K562 (cell line): ENCODE measurements around the gene OR10G8. TPM values are rescaled to one million over a fixed set of nuclear protein-coding genes. Genes with fewer than 3 reads are reported as not detected.

Experiments
- ATAC-seq: fragments of 200-7000 bp; cut with Tn5 transposase; 3 replicates; pipeline ENCODE4 v1.9.1; 2020; ENCODE audit warnings: moderate library complexity
- BruUV-seq: library from RNA; stranded (reverse); fragments of 400-500 nt; replicated peaks from 2 replicates; lab custom pipeline; 2021; lab: Mats Ljungman, UMichigan
- CTCF ChIA-PET: fragments of 300-600 bp; formaldehyde crosslinking; extraction: SDS; loops from one replicate; lab custom pipeline; 2021; ENCODE audit warnings: low intra/inter-chr PET ratio; lab: Yijun Ruan, JAX
- POLR2A ChIA-PET: fragments of 300-600, 350-650 bp; sonication (Branson Sonifier 250); formaldehyde crosslinking; extraction: SDS; loops from one replicate; lab custom pipeline; 2021; ENCODE audit warnings: antibody characterized with exemption, inconsistent platforms; lab: Yijun Ruan, JAX
- DNase-seq, 4 experiments: peaks; one replicate each; pipeline versions ENCODE4 v3.0.0 to v3.0.0-alpha.2; 2011 to 2018; ENCODE audit warnings: low spot score in 3 of 4, mixed read lengths in 3 of 4; ENCODE audit errors: extremely low read depth in 1 of 4
- FAIRE-seq: peaks from 2 replicates; lab custom pipeline; 2011; peaks lifted over from hg19 to GRCh38; lab: Jason Lieb, UNC
- H2AFZ ChIP-seq: 2 replicates; pipeline ENCODE4 v1.6.0; 2011; ENCODE audit warnings: low read depth, low read length, control low read depth, inconsistent platforms
- H3K27ac ChIP-seq: fragments of 200-600 bp; 3 replicates; pipeline ENCODE4 v1.8.0; 2011; ENCODE audit warnings: low read depth, mild to moderate bottlenecking, control low read depth, inconsistent platforms, low read length, moderate library complexity, mixed read lengths; ENCODE audit errors: extremely low read depth
- H3K27me3 ChIP-seq, 2 experiments: fragments of 300-600 bp in 1 of 2; 2 replicates in 1 of 2; 3 replicates in 1 of 2; pipeline versions ENCODE4 v1.6.0 to v1.8.0; 2011; ENCODE audit warnings: inconsistent platforms in 2 of 2, low read length in 2 of 2, mild to moderate bottlenecking in 1 of 2, mixed read lengths in 1 of 2, moderate library complexity in 1 of 2; ENCODE audit not compliant: control insufficient read depth in 2 of 2, insufficient read depth in 2 of 2
- H3K36me3 ChIP-seq: fragments of 300-600 bp; 3 replicates; pipeline ENCODE4 v1.8.0; 2011; ENCODE audit warnings: mild to moderate bottlenecking, low read length, inconsistent platforms; ENCODE audit not compliant: control insufficient read depth, insufficient read depth
- H3K4me1 ChIP-seq, 2 experiments: fragments of 200-600 bp in 1 of 2; replicated peaks in 1 of 2; 2 replicates in 1 of 2; 3 replicates in 1 of 2; pipeline versions ENCODE4 v1.5.1 to v1.8.0; 2011; ENCODE audit warnings: inconsistent platforms in 2 of 2, low read length in 2 of 2, mild to moderate bottlenecking in 1 of 2, mixed read lengths in 1 of 2, moderate library complexity in 1 of 2; ENCODE audit not compliant: control insufficient read depth in 2 of 2, insufficient read depth in 2 of 2
- H3K4me2 ChIP-seq: 2 replicates; pipeline ENCODE4 v1.6.1; 2011; ENCODE audit warnings: low read length, control low read depth, inconsistent platforms, mixed read lengths; ENCODE audit not compliant: insufficient read depth
- H3K4me3 ChIP-seq: fragments of 200-600 bp; sonication (generic), shearing (Covaris generic); 2 replicates; pipeline ENCODE4 v1.5.1; 2016; ENCODE audit warnings: control low read depth, inconsistent platforms
- H3K79me2 ChIP-seq: fragments of 200-600 bp; 3 replicates; pipeline ENCODE4 v1.8.0; 2011; ENCODE audit warnings: low read length, inconsistent platforms; ENCODE audit not compliant: control insufficient read depth, insufficient read depth
- H3K9ac ChIP-seq, 2 experiments: 2 replicates each; pipeline versions ENCODE4 v1.6.0 to v1.6.1; 2011; ENCODE audit warnings: low read depth in 2 of 2, low read length in 2 of 2, control low read depth in 1 of 2, inconsistent platforms in 1 of 2, mild to moderate bottlenecking in 1 of 2, mixed read lengths in 1 of 2; ENCODE audit not compliant: insufficient read depth in 1 of 2
- H3K9me1 ChIP-seq: one replicate; pipeline ENCODE4 v1.6.0; 2011; ENCODE audit warnings: inconsistent platforms, mild to moderate bottlenecking, low read length, moderate library complexity; ENCODE audit not compliant: control insufficient read depth, insufficient read depth
- H3K9me3 ChIP-seq: replicated peaks from 2 replicates; pipeline ENCODE4 v1.5.1; 2011; ENCODE audit warnings: low read depth, low read length, inconsistent platforms; ENCODE audit not compliant: control insufficient read depth, insufficient read depth
- H4K20me1 ChIP-seq: replicated peaks from 2 replicates; pipeline ENCODE4 v1.6.1; 2011; ENCODE audit warnings: low read length, inconsistent platforms, mixed read lengths; ENCODE audit not compliant: control insufficient read depth, insufficient read depth
- BHLHE40 ChIP-seq: IDR thresholded peaks from 2 replicates; pipeline ENCODE4 v1.6.1; 2011; ENCODE audit warnings: low read length, improper control_type of control experiment
- CBFA2T2 ChIP-seq: fragments of 450-650 bp; conservative IDR thresholded peaks from 2 replicates; pipeline ENCODE4 v1.6.1; 2017; ENCODE audit warnings: mild to moderate bottlenecking
- CTBP1 ChIP-seq: fragments of 450-650 bp; IDR thresholded peaks from 2 replicates; pipeline ENCODE4 v1.6.1; 2016; ENCODE audit warnings: borderline replicate concordance
- GTF2E2 ChIP-seq: fragments of 200-800 bp; sonication (Bioruptor generic); IDR thresholded peaks from 2 replicates; pipeline ENCODE4 v1.6.1; 2016; ENCODE audit warnings: missing genetic modification characterization, missing compliant biosample characterization
- HLTF ChIP-seq: fragments of 450-650 bp; IDR thresholded peaks from 2 replicates; pipeline ENCODE4 v1.6.1; 2016
- IFI16 ChIP-seq: fragments of 250-450 bp; sonication (Bioruptor Pico); IDR thresholded peaks from 2 replicates; pipeline ENCODE4 v2.1.2; 2022; ENCODE audit warnings: mild to moderate bottlenecking, inconsistent platforms
- KHSRP ChIP-seq: fragments of 450-650 bp; IDR thresholded peaks from 2 replicates; pipeline ENCODE4 v1.6.1; 2017
- KLF16 ChIP-seq: IDR thresholded peaks from 2 replicates; pipeline ENCODE4 v1.6.1; 2016; ENCODE audit warnings: antibody characterized with exemption
- MXI1 ChIP-seq: IDR thresholded peaks from 2 replicates; pipeline ENCODE4 v1.6.1; 2011; ENCODE audit warnings: low read depth, mild to moderate bottlenecking, improper control_type of control experiment, low read length
- NCOA2 ChIP-seq, 2 experiments: fragments of 450-650 bp; IDR thresholded peaks; 2 replicates each; pipeline ENCODE4 v1.6.1; 2018; ENCODE audit warnings: mild to moderate bottlenecking in 2 of 2, moderate library complexity in 1 of 2; ENCODE audit not compliant: partially characterized antibody in 2 of 2
- NONO ChIP-seq, 2 experiments: fragments of 200-400 bp in 1 of 2; fragments of 450-650 bp in 1 of 2; formaldehyde crosslinking in 1 of 2; IDR thresholded peaks; 2 replicates each; pipeline ENCODE4 v1.6.1; 2017; ENCODE audit warnings: low read depth in 2 of 2, mild to moderate bottlenecking in 2 of 2, moderate library complexity in 2 of 2, low read length in 1 of 2
- PATZ1 ChIP-seq: fragments of 250-450 bp; sonication (Bioruptor Pico); IDR thresholded peaks from 2 replicates; pipeline ENCODE4 v1.5.0; 2020; ENCODE audit warnings: mild to moderate bottlenecking, borderline replicate concordance
- POLR2AphosphoS2 ChIP-seq: IDR thresholded peaks from 2 replicates; pipeline ENCODE4 v1.6.1; 2012; ENCODE audit warnings: low read length, improper control_type of control experiment
- POU5F1 ChIP-seq: fragments of 150-350 bp; IDR thresholded peaks from 2 replicates; pipeline ENCODE4 v1.6.1; 2014; ENCODE audit warnings: borderline replicate concordance, low read length, low read depth, mild to moderate bottlenecking; ENCODE audit not compliant: partially characterized antibody
- RBFOX2 ChIP-seq: fragments of 200-400 bp; formaldehyde crosslinking; IDR thresholded peaks from 2 replicates; pipeline ENCODE4 v1.6.1; 2017; ENCODE audit warnings: low read depth, mild to moderate bottlenecking, low read length, moderate library complexity
- SMARCA5 ChIP-seq: fragments of 450-650 bp; IDR thresholded peaks from 2 replicates; pipeline ENCODE4 v1.6.1; 2016
- TAL1 ChIP-seq: fragments of 450-650 bp; IDR thresholded peaks from 2 replicates; pipeline ENCODE4 v1.6.1; 2016; ENCODE audit warnings: mild to moderate bottlenecking
- ZNF174 ChIP-seq: fragments of 250-450 bp; sonication (Bioruptor Pico); IDR thresholded peaks from 2 replicates; pipeline ENCODE4 v1.4.0; 2020; ENCODE audit warnings: mild to moderate bottlenecking
- WGBS: fragments of 100-300 bp; shearing (Covaris generic); methylation state at CpG from one replicate; pipeline ENCODE4 v1.1.6; 2016; ENCODE audit warnings: low coverage, mixed read lengths; ENCODE audit not compliant: insufficient coverage; ENCODE audit errors: missing lambda C conversion rate; 5-methylcytosine and 5-hydroxymethylcytosine counted together
- in situ Hi-C: fragments of 300-500 bp; cut with MboI; formaldehyde crosslinking; loops from 4 replicates; pipeline ENCODE4 v1.15.0; 2018; ENCODE audit warnings: inconsistent platforms, mixed read lengths
- intact Hi-C: fragments of 100-400 bp; cut with micrococcal nuclease; formaldehyde crosslinking; loops from 2 replicates; pipeline ENCODE4 v1.14.2; 2022
- polyA plus RNA-seq, 8 experiments: library from polyadenylated mRNA; depleted of rRNA in 4 of 8; stranded (reverse) in 5 of 8; unstranded in 3 of 8; fragments of >200 nt; fragmentation: Nextera tagmentation in 2 of 8; fragmentation: Illumina TruSeq in 1 of 8; extraction: Ambion mirVana in 2 of 8; extraction: Trizol in 1 of 8; gene quantifications; 2 replicates each; pipeline versions ENCODE4 v1.2.1 to v1.2.3, GENCODE V29; 2011 to 2014; ENCODE audit warnings: inconsistent platforms in 1 of 8, missing spikeins in 1 of 8
- total RNA-seq, 7 experiments: library from RNA; depleted of rRNA in 6 of 7; stranded (reverse); fragments of >200 nt in 6 of 7; fragmentation: Illumina TruSeq in 2 of 7; extraction: Trizol in 2 of 7; gene quantifications; 2 replicates each; pipeline versions ENCODE4 v1.2.1 to v1.2.3, GENCODE V29; 2011 to 2021; ENCODE audit warnings: low replicate concordance in 1 of 7
- TF ChIP-seq, protein P1 (sequence below): sonication (generic); formaldehyde crosslinking; IDR thresholded peaks from 2 replicates; pipeline ENCODE4 v1.8.1; 2022; ENCODE audit warnings: missing genetic modification reagents

Gene OR10G8
- total and polyA plus RNA-seq, 9 of the 15 experiments (the other 6 are each of a cell fraction or from before 2014, with no cell fraction given) = not detected

DNA sequence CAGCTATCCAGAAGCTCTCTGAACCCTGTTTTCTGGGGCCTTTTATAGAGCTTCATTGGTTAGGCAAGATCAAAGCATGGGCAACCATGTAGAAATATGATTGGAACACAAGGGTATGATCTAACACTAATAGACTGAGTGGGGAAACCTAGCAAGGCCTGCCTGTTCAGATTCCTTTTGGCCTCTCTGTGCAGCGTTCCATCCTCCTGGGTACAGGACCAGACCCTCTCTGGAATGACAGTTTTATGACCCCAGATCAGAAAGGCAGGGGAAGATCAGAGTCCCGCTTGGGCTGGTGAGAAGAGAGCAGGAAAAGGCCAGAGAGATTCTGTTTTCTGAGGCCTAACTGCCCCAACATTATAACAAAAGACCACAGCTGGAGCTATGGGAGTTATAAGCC lies 52.0 kb downstream of the OR10G8 start (continued):
- TF ChIP-seq, protein P1, sequence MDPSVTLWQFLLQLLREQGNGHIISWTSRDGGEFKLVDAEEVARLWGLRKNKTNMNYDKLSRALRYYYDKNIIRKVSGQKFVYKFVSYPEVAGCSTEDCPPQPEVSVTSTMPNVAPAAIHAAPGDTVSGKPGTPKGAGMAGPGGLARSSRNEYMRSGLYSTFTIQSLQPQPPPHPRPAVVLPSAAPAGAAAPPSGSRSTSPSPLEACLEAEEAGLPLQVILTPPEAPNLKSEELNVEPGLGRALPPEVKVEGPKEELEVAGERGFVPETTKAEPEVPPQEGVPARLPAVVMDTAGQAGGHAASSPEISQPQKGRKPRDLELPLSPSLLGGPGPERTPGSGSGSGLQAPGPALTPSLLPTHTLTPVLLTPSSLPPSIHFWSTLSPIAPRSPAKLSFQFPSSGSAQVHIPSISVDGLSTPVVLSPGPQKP (CRISPR knock-in tag) = no peak
- no peak for TF ChIP-seq TAL1
- no peak for TF ChIP-seq NCOA2 (IDR thresholded peaks at IDR 0.05; ENCODE audit: partially characterized antibody in 2 of 2)
- no peak for TF ChIP-seq MXI1
- no peak for TF ChIP-seq CBFA2T2
- TF ChIP-seq HLTF = no peak
- no peak for TF ChIP-seq KHSRP
- TF ChIP-seq GTF2E2 = no peak
- no peak for TF ChIP-seq RBFOX2

DNA sequence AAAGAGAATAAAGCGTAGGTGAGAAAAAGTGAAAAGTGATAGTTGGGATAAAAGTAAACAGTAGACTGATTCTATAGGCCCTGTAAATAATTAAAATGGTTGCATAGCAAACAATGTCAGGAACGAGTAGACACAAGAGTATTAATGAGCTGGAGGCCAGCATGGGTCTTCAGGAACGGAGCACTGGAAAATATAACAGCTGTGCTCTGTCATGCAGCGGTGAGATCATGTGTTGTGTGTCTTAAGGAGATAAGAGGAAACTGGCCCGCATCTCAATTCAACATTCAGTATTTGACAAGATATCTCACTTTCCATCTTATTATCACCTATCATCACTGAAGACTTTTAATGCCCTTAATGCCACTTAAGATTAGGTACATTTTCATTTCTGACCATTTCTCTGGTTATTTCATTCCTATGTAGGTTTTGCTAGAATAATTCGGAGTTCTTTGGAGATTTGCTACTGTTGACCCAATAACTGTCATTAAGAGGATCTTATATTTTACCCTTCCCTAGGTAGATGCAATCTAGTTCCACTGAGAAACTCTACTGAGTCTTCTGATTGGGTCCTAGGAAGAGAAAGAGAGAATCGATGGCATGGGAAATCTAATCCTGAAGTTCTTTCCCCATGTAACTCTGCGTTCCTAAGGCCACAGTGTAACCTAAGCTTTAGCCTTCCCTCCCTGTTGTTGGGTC lies 53.2 kb downstream of the OR10G8 start:
- ChIA-PET POLR2A (interaction anchor here (0.8 to 1.8 kb wide), 6 partner anchors 10 to 241 kb away, joined by 3 to 6 read pairs (median 4); partner anchors contain the start of gene VWA5A), CTCF (no interaction called here)
- Histone ChIP-seq H3K4me2 (peak overlapping the region; percentile 42), H3K27ac (peak overlapping the region; percentile 68), H3K79me2 (no peaks in the 10 kb centered on the region), H3K4me3 (no peak overlapping the region), H3K9me1 (no peaks in the 10 kb centered on the region), H4K20me1 (no peaks in the 10 kb centered on the region), H3K9ac (peak overlapping the region in 1 of 2 experiments; percentile 47; a peak in 2 of 4 replicates), H2AFZ (peak overlapping the region; percentile 70), H3K4me1 (peaks cover 21 to 26% of the 10 kb centered on the region in 2 experiments; a peak in 4 of 5 replicates), H3K9me3 (no peaks in the 10 kb centered on the region), H3K36me3 (no peaks in the 10 kb centered on the region), H3K27me3 (no peaks in the 10 kb centered on the region)
- in situ Hi-C loops (loop anchor here (10.0 kb wide), 1 partner anchor 325 kb away; no protein-coding TSS in a partner anchor), intact Hi-C loops (no loop called here)
- DNase-seq = peak; percentile 63 to 90 (median 72)
- peak; percentile 96 for FAIRE-seq
- peak; percentile 94 for ATAC-seq
- BruUV-seq = no TSS peak
- 9% methylated on average over 8 of the region's 8 CpGs for WGBS
- 0 out of 4 replicates have a peak, but pooled peaks of 1 of the 2 experiments have one; percentile 27 for TF ChIP-seq NONO (IDR thresholded peaks at IDR 0.05; ENCODE audit: low read depth in 2 of 2, low read length in 1 of 2)
- TF ChIP-seq IFI16 (CRISPR knock-in tag) = no peak
- peak; percentile 66; the same call in 1 of the 2 replicates for TF ChIP-seq BHLHE40
- no peak for TF ChIP-seq POU5F1
- TF ChIP-seq KLF16 = peak; percentile 95
- peak; percentile 59; the same call in 1 of the 2 replicates for TF ChIP-seq CTBP1
- no peak for TF ChIP-seq ZNF174 (CRISPR knock-in tag)
- no peak for TF ChIP-seq PATZ1
- no peak for TF ChIP-seq POLR2AphosphoS2
- 0 out of 2 replicates have a peak, but pooled peaks have one; percentile 14 for TF ChIP-seq SMARCA5
